IPS-18a (cell line): Measurements from ENCODE around the gene SGK1.
"Not testable (repeated sequence)": the region's sequence is repeated elsewhere in the genome, so short reads cannot be mapped to it uniquely, and the experiment has no call there.

Experiments used
- H3K27ac ChIP-seq: one replicate; pipeline ENCODE4 v1.5.1; 2013; ENCODE audit warnings: low read length
- H3K27me3 ChIP-seq: one replicate; pipeline ENCODE4 v1.6.1; 2013; ENCODE audit warnings: mild to moderate bottlenecking, low read length; ENCODE audit not compliant: control insufficient read depth, insufficient read depth
- H3K36me3 ChIP-seq: one replicate; pipeline ENCODE4 v1.6.1; 2013; ENCODE audit warnings: low read depth, low read length; ENCODE audit not compliant: control insufficient read depth
- H3K4me1 ChIP-seq: one replicate; pipeline ENCODE4 v1.6.1; 2013; ENCODE audit warnings: low read depth, low read length; ENCODE audit not compliant: control insufficient read depth
- H3K4me3 ChIP-seq: one replicate; pipeline ENCODE4 v1.5.1; 2013; ENCODE audit warnings: low read length
- H3K9ac ChIP-seq: one replicate; pipeline ENCODE4 v1.6.1; 2013; ENCODE audit warnings: mild to moderate bottlenecking, low read length, moderate library complexity
- H3K9me3 ChIP-seq: one replicate; pipeline ENCODE4 v1.6.1; 2013; ENCODE audit warnings: low read depth, low read length; ENCODE audit not compliant: control insufficient read depth

SGK1 gene

GRCh38 chr6:134235334-134235733 lies 82.6 kb downstream of the SGK1 start:
- not testable (repeated sequence) for H3K4me1 ChIP-seq, H3K4me3 ChIP-seq, H3K36me3 ChIP-seq, H3K27ac ChIP-seq, H3K27me3 ChIP-seq, H3K9ac ChIP-seq, H3K9me3 ChIP-seq

GRCh38 chr6:134233180-134233955 lies 84.5 kb downstream of the SGK1 start:
- Histone ChIP-seq H3K27ac (no peak overlapping the region), H3K4me1 (peaks cover 7% of the 10 kb centered on the region), H3K9ac (no peak overlapping the region), H3K27me3 (no peaks in the 10 kb centered on the region), H3K36me3 (no peaks in the 10 kb centered on the region), H3K4me3 (no peak overlapping the region), H3K9me3 (no peaks in the 10 kb centered on the region)

- no peaks in the 10 kb centered on the region for H3K27me3 ChIP-seq
- H3K4me3 ChIP-seq, result no peak overlapping the region
- no peak overlapping the region for H3K27ac ChIP-seq
- H3K36me3 ChIP-seq, result no peaks in the 10 kb centered on the region
- peaks cover 7% of the 10 kb centered on the region for H3K4me1 ChIP-seq
- no peaks in the 10 kb centered on the region for H3K9me3 ChIP-seq
- H3K9ac ChIP-seq, result no peak overlapping the region
Measured at GRCh38 chr6:134230940-134231339, 87.0 kb downstream of the SGK1 start.

GRCh38 chr6:134230087-134230700 lies 87.7 kb downstream of the SGK1 start:
- Histone ChIP-seq H3K4me3 (no peak overlapping the region), H3K36me3 (no peaks in the 10 kb centered on the region), H3K9me3 (no peaks in the 10 kb centered on the region), H3K9ac (no peak overlapping the region), H3K27ac (no peak overlapping the region), H3K4me1 (peaks cover 7% of the 10 kb centered on the region), H3K27me3 (no peaks in the 10 kb centered on the region)

- Histone ChIP-seq H3K36me3 (no peaks in the 10 kb centered on the region), H3K9me3 (no peaks in the 10 kb centered on the region), H3K4me1 (peaks cover 7% of the 10 kb centered on the region), H3K4me3 (no peak overlapping the region), H3K9ac (no peak overlapping the region), H3K27ac (no peak overlapping the region), H3K27me3 (no peaks in the 10 kb centered on the region)
Measured at GRCh38 chr6:134229520-134229919, 88.4 kb downstream of the SGK1 start.

GRCh38 chr6:134223796-134224420 lies 94.0 kb downstream of the SGK1 start:
- Histone ChIP-seq H3K9ac (no peak overlapping the region), H3K36me3 (no peaks in the 10 kb centered on the region), H3K27me3 (no peaks in the 10 kb centered on the region)

GRCh38 chr6:134221250-134221649 lies 96.7 kb downstream of the SGK1 start:
- Histone ChIP-seq H3K27ac (no peak overlapping the region), H3K36me3 (no peaks in the 10 kb centered on the region), H3K4me3 (no peak overlapping the region), H3K4me1 (no peaks in the 10 kb centered on the region), H3K9ac (no peak overlapping the region), H3K27me3 (no peaks in the 10 kb centered on the region), H3K9me3 (no peaks in the 10 kb centered on the region)

More at GRCh38 chr6:134223796-134224420, 94.0 kb downstream of the SGK1 start:
- Histone ChIP-seq H3K4me3 (no peak overlapping the region), H3K27ac (no peak overlapping the region), H3K4me1 (no peaks in the 10 kb centered on the region), H3K9me3 (no peaks in the 10 kb centered on the region)

- H3K36me3 ChIP-seq, result no peaks in the 10 kb centered on the region
- H3K9ac ChIP-seq, result no peak overlapping the region
- no peak overlapping the region for H3K27ac ChIP-seq
- no peaks in the 10 kb centered on the region for H3K27me3 ChIP-seq
- no peaks in the 10 kb centered on the region for H3K9me3 ChIP-seq
- no peak overlapping the region for H3K4me3 ChIP-seq
- no peaks in the 10 kb centered on the region for H3K4me1 ChIP-seq
Measured at GRCh38 chr6:134217798-134218140, 100.1 kb downstream of the SGK1 start.

- Histone ChIP-seq H3K36me3 (no peaks in the 10 kb centered on the region), H3K4me3 (no peak overlapping the region), H3K27ac (no peak overlapping the region), H3K4me1 (no peaks in the 10 kb centered on the region), H3K9me3 (no peaks in the 10 kb centered on the region), H3K27me3 (no peaks in the 10 kb centered on the region), H3K9ac (no peak overlapping the region)
Measured at GRCh38 chr6:134217105-134217797, 100.7 kb downstream of the SGK1 start.

- Histone ChIP-seq H3K9ac (no peak overlapping the region), H3K36me3 (no peaks in the 10 kb centered on the region), H3K9me3 (no peaks in the 10 kb centered on the region), H3K27me3 (no peaks in the 10 kb centered on the region), H3K4me3 (no peak overlapping the region), H3K27ac (no peak overlapping the region), H3K4me1 (no peaks in the 10 kb centered on the region)
Measured at GRCh38 chr6:134216301-134217010, 101.5 kb downstream of the SGK1 start.

GRCh38 chr6:134213410-134213809 lies 104.5 kb downstream of the SGK1 start:
- H3K4me1 ChIP-seq, H3K36me3 ChIP-seq, H3K27me3 ChIP-seq, H3K27ac ChIP-seq, H3K4me3 ChIP-seq, H3K9ac ChIP-seq, H3K9me3 ChIP-seq: not testable (repeated sequence)
